SK-N-SH (cell line): ENCODE measurements around the gene OLFML2A.

Experiments
- EP300 ChIP-seq, 2 experiments: IDR thresholded peaks; 2 replicates each; pipeline versions ENCODE4 v1.4.0 to v1.6.1; 2012; ENCODE audit warnings: borderline replicate concordance in 1 of 2, low read depth in 1 of 2, low read length in 1 of 2
- MXI1 ChIP-seq: IDR thresholded peaks from 2 replicates; pipeline ENCODE4 v1.6.1; 2012; ENCODE audit warnings: mild to moderate bottlenecking, low read depth, low read length, improper control_type of control experiment
- POLR2AphosphoS5 ChIP-seq: IDR thresholded peaks from 2 replicates; pipeline ENCODE4 v1.6.1; 2012; ENCODE audit warnings: low read depth, low read length
- RAD21 ChIP-seq: IDR thresholded peaks from 2 replicates; pipeline ENCODE4 v1.6.1; 2012; ENCODE audit warnings: mild to moderate bottlenecking, low read length
- TEAD4 ChIP-seq: IDR thresholded peaks from 2 replicates; pipeline ENCODE4 v1.4.0; 2012; ENCODE audit warnings: mild to moderate bottlenecking, borderline replicate concordance; ENCODE audit not compliant: insufficient read depth
- TF ChIP-seq, protein P1 (sequence below): fragments of 150-350 bp; IDR thresholded peaks from 2 replicates; pipeline ENCODE4 v1.6.1; 2017; ENCODE audit warnings: antibody characterized with exemption, low read length, low read depth, borderline replicate concordance
- TF ChIP-seq, protein P2 (sequence below): fragments of 200-600 bp; sonication (generic); IDR thresholded peaks from 2 replicates; pipeline ENCODE4 v1.6.1; 2017; ENCODE audit warnings: antibody characterized with exemption, mild to moderate bottlenecking, moderate library complexity
- TF ChIP-seq, protein P3 (sequence below): IDR thresholded peaks from 2 replicates; pipeline ENCODE4 v1.4.0; 2012; ENCODE audit warnings: low read depth
- TF ChIP-seq, protein P4 (sequence below): IDR thresholded peaks from 2 replicates; pipeline ENCODE4 v1.6.1; 2012; ENCODE audit warnings: mild to moderate bottlenecking, low read depth, low read length, moderate library complexity
- TF ChIP-seq, protein P5 (sequence below): IDR thresholded peaks from 2 replicates; pipeline ENCODE4; 2012

DNA sequence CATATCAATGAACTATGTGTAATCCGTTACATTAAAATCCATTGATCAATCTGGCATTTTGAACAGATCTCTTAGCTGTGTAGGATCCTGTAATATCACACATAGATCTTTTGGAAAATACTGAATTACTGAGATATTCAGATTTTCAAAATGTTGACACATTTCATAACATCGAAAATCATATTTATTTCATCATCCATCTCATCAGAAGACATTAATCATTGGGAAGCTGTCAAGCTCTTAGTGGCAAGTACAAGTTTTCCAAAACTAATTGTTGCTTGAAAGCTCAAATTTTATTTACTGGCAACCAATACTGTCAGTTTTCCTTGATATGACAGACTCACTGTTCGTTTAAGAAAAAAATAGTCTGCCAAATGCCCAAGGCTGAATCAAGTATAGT, 14.3 kb upstream of the OLFML2A start:
- TF ChIP-seq EP300 (IDR thresholded peaks at IDR 0.05; ENCODE audit: borderline replicate concordance in 1 of 2, low read depth in 1 of 2, low read length in 1 of 2), result no peak
- TF ChIP-seq, protein P1, sequence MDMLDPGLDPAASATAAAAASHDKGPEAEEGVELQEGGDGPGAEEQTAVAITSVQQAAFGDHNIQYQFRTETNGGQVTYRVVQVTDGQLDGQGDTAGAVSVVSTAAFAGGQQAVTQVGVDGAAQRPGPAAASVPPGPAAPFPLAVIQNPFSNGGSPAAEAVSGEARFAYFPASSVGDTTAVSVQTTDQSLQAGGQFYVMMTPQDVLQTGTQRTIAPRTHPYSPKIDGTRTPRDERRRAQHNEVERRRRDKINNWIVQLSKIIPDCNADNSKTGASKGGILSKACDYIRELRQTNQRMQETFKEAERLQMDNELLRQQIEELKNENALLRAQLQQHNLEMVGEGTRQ, result no peak
- TF ChIP-seq, protein P2, sequence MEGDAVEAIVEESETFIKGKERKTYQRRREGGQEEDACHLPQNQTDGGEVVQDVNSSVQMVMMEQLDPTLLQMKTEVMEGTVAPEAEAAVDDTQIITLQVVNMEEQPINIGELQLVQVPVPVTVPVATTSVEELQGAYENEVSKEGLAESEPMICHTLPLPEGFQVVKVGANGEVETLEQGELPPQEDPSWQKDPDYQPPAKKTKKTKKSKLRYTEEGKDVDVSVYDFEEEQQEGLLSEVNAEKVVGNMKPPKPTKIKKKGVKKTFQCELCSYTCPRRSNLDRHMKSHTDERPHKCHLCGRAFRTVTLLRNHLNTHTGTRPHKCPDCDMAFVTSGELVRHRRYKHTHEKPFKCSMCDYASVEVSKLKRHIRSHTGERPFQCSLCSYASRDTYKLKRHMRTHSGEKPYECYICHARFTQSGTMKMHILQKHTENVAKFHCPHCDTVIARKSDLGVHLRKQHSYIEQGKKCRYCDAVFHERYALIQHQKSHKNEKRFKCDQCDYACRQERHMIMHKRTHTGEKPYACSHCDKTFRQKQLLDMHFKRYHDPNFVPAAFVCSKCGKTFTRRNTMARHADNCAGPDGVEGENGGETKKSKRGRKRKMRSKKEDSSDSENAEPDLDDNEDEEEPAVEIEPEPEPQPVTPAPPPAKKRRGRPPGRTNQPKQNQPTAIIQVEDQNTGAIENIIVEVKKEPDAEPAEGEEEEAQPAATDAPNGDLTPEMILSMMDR, result no peak
- no peak for TF ChIP-seq POLR2AphosphoS5
- TF ChIP-seq, protein P3, sequence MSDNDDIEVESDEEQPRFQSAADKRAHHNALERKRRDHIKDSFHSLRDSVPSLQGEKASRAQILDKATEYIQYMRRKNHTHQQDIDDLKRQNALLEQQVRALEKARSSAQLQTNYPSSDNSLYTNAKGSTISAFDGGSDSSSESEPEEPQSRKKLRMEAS, result no peak
- TF ChIP-seq RAD21, result no peak
- no peak for TF ChIP-seq TEAD4
- TF ChIP-seq, protein P4, sequence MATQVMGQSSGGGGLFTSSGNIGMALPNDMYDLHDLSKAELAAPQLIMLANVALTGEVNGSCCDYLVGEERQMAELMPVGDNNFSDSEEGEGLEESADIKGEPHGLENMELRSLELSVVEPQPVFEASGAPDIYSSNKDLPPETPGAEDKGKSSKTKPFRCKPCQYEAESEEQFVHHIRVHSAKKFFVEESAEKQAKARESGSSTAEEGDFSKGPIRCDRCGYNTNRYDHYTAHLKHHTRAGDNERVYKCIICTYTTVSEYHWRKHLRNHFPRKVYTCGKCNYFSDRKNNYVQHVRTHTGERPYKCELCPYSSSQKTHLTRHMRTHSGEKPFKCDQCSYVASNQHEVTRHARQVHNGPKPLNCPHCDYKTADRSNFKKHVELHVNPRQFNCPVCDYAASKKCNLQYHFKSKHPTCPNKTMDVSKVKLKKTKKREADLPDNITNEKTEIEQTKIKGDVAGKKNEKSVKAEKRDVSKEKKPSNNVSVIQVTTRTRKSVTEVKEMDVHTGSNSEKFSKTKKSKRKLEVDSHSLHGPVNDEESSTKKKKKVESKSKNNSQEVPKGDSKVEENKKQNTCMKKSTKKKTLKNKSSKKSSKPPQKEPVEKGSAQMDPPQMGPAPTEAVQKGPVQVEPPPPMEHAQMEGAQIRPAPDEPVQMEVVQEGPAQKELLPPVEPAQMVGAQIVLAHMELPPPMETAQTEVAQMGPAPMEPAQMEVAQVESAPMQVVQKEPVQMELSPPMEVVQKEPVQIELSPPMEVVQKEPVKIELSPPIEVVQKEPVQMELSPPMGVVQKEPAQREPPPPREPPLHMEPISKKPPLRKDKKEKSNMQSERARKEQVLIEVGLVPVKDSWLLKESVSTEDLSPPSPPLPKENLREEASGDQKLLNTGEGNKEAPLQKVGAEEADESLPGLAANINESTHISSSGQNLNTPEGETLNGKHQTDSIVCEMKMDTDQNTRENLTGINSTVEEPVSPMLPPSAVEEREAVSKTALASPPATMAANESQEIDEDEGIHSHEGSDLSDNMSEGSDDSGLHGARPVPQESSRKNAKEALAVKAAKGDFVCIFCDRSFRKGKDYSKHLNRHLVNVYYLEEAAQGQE, result no peak
- TF ChIP-seq, protein P5, sequence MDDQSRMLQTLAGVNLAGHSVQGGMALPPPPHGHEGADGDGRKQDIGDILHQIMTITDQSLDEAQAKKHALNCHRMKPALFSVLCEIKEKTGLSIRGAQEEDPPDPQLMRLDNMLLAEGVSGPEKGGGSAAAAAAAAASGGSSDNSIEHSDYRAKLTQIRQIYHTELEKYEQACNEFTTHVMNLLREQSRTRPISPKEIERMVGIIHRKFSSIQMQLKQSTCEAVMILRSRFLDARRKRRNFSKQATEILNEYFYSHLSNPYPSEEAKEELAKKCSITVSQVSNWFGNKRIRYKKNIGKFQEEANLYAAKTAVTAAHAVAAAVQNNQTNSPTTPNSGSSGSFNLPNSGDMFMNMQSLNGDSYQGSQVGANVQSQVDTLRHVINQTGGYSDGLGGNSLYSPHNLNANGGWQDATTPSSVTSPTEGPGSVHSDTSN, result no peak
- TF ChIP-seq MXI1, result no peak
